ENCODE results near the gene CFAP221.
A peak's percentile ranks its signal among the peaks of the same experiment; 100 is the strongest.

CFAP221 gene

DNA sequence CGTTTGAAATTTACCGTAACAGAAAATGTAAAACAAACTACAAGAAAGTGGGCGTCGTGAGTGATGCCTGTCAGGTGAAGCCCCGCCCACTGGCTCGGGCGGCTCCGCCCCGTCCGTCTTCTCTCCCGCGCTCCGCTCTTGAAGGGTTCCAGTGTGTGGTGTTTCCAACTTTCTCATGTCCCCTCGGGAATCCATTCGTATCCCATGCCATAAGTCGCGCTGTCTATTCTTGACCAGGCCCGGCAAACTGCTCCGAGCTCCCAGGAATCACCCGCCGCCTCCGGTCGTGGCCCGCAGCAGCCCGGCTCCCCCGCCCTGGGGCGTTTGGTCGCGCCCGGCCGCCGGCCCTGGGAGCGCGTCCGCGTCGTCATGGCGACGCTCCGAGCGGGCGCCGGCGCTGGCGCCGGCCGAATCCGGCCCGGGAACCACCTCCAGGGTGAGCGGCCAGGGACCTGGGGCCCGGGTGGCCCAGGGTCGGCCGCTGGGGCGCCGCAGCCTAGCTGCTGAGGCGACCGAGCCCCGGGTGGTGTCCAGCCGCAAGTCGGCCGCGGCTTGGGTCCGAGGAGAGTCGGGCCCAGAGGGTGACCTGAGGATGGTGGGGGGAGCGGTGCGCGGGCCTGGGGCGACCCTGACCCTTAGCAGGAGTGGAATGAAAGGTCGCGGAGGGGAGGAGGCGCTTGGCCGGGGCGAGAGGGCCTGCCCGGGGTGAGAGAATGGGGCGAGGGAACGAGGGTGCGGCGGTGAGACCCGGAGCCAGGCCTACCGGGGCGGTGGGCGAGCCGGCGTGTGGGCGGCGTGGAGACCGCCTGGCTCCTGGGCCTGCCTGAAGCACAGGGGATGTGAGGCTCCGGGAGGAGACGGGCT, at the start of gene CFAP221:
TSS of gene CFAP221 (plus strand) at position 375 of the 864 bp plus-strand sequence. CDS start 1,683 bp downstream, outside the sequence.
- peak; percentile 85 for DNase-seq (ENCODE audit: low spot score)

DNA sequence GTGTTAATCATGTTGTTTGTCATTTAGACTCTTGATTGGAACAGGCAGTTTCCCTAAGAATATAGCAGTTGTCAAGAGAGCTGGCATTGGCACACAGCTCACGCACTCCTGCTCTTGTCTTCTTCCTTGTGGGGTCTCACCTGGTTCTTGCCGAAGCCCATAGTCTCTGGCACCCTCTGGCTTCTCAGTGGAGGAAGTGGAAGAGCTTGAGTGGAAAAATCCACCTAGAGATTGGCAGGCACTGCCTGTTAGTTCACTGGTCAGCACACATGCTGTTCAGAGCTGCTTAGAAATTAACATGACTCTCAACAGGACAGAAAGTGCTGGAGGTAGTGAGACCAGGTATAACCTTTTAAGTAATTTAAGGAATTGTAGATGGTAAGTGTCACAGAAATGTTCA, 48.3 kb upstream of the CFAP221 start:
- DNase-seq (ENCODE audit: low spot score) = no peak

DNA sequence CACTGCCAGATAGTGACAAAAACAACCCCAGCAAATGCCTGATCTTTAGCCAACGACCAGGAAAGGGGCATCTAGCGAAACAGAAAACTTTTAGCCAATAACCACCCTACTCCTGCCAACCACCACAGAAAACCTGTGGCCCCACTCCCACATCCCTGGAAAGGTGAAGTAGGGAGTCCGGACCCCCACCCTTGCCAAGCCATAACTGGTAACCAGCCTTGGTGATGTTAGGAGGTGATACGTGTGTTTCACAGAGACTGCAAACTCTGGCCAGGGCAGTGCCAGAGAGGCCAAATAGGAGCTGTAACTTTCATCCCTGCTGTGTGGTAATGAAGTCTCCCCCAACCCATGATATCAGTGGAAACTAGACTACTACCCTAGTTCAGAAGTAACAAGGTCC, 47.6 kb upstream of the CFAP221 start:
- no peak for DNase-seq (ENCODE audit: low spot score)

DNA sequence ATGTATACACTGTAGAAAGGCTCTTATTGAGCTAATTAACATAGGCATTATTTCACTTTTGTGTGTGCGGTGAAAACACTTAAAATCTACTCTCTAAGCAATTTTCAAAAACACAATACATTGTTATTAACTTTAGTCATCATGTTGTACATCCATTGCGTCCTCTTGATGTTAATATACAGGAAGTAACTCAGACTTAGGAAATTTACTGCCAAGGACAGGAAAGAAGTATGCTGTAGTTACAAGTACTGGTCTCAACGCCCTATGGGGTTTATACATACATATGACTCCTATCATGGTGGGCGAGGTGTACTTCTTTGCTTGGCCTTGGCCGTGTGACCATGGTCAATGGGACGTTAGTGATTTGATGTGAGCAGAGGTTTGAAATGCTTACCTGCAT, 35.5 kb upstream of the CFAP221 start:
- no peak for DNase-seq (ENCODE audit: low spot score)

DNA sequence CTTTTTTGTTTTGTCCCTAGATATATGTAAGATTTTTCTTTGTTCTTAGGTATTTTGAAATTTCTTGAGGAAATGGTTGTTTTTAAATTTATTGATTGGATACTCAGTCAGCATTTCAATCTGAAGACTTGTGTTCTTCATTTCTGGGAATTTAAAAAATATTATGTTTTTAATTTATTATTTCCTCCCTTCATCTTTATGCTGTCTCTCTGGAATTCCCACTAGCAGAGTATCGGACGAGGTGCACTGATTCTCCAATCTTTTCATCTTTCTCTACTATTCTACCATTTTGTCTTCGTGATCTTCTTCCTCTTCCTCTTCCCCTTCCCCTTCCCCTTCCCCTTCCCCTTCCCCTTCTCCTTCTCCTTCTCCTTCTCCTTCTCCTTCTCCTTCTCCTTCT, 32.3 kb upstream of the CFAP221 start:
- no peak for DNase-seq (ENCODE audit: low spot score)

DNA sequence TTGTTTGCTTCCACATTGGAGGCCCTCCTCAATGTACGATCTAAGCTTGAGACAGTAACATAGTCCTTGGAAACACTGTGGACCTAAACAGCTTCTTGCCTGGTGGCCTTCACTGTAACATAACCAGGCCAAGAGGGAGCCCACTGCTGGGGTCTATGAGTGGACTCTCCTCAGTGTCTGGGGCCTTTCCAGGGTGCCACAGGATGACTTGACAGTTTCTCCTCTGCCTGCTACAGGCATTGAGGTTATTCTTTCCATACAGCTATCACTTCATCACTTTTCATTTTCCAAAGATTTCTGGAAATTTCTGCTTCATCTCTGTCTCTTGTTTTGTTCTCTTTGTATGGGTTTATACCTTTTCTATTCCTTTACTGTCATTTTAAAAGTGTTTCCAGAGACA, 31.3 kb upstream of the CFAP221 start:
- no peak for DNase-seq (ENCODE audit: low spot score)

DNA sequence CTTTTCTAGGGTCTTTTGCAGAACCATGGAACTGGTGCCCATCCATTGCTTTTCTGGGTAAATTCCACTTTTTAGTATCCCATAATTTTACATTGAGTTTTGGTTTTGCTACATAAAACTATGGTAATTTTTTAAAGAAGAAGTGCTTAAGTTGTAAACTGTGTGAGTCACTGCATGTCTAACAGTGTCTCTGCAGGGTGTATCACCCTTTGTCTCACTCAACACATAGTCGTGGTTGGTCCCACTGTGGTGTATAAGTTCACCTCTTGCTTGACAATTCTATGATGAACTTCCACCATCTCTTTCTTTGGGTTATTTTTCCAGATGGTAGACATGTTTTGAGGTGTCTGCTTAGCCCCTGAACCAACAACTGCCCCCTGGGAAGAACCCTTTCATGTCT, 30.4 kb upstream of the CFAP221 start:
- DNase-seq (ENCODE audit: low spot score) = no peak

DNA sequence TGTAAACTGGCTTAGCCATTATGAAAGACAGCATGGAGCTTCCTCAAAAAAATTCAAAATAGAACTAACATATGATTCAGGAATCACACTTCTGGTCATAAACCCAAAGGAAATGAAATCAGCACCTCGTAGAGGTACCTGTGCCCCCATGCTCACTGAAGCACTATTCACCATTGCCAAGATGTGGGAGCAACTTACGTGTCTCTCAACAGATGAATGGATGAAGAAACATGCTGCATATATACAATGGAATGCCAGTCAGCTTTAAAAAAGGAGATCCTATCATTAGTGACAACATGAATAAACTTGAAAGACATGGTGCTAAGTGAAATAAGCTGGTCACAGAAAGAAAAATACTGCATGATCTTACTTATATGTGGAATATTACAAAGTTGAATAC, 28.1 kb upstream of the CFAP221 start:
- DNase-seq (ENCODE audit: low spot score) = no peak

DNA sequence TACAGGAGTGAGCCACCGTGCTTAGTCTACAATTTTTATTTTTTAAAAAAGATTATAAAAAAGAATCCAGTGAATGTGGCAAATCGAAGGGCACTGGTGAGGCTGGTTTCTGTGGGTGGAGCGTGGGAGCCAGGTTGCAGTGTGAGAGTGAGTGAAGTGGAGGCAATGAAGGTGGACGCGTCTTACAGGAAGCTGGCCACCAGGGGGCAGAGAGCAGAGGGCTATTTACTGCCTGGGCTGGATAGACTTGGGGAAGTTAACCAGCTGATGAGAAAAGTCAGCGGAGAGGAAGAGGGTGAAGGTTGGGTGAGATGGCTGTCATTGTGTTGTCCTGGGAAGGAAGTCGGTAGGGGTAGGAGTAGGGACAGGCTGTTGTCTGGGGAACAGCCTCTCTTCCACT, 26.8 kb upstream of the CFAP221 start:
- DNase-seq (ENCODE audit: low spot score) = peak; percentile 34

DNA sequence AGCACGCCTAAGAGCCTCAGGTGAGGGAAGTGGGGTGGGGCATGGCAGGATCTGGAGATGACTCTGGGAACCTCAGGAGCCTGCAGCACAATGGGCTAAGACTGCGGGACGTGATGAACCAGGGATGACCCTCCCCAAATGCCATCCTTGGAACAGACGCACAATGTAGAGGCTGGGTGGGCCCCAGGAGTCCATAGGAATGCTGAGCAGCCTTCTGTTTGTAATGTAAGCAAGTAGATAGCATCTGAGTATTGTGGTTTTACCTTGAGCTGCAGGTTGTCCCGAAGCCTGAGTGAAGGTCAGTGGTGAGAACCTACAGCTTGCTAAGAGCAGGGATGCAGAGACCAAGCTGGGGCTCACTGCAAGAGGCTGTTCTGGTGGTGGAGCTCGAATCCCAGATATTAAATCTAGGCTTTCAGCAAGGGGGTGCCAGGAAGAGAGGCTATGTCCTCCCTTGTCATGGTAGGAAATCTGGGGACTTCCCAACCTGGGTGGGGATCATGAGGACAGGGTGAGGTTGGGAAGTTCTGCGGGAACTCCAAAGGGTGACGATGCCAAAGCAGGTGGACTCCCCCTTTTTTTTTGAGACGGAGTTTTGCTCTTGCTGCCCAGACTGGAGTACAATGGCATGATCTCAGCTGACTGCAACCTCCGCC, 25.7 kb upstream of the CFAP221 start:
- no peak for DNase-seq (ENCODE audit: low spot score)

DNA sequence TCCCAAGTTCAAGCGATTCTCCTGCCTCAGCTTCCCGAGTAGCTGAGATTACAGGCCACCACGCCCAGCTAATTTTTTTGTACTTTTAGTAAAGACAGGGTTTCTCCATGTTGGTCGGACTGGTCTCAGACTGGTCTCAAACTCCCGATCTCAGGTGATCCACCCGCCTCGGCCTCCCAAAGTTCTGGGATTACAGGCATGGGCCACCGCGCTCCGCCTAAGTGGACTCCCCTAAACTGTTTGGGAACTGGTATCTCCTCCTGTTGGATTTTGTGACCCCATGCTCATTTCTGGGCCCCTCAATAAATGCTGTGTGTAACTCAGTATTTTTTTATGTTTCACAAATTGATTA, 25.2 kb upstream of the CFAP221 start:
- no peak for DNase-seq (ENCODE audit: low spot score)

DNA sequence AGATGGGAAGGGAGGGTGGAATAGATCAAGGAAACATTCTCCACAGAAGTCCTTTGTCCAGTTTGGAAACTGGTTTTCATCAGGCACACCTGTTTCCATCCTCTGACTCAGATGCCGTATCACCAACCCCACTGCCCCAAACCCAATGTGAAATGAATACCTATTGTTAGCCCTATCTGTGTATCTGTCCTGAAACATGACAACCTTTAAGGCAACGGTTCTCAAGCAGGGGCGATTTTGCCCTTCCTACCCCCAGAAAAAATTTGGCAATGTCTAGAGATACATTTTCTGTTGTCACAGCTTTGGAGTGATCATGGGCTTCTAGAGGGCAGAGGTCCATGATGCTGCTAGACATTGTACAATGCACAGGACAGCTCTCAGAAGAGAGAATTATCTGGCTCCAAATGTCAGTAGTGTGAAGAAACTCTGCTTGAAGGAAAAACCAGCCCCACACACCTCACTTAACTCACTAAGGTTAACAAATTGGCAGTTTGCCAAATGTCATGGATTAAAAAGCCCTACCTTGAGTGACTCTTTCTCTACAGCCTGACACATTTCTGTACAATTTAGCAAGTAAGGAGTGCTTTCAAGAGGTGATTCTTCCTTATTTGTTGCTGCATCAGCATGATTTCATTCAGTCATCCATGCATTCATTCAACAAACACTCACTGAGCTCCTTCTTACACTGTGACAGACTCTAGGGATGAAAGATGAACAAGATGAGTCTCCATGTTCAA, 23.4 kb upstream of the CFAP221 start:
- no peak for DNase-seq (ENCODE audit: low spot score)

DNA sequence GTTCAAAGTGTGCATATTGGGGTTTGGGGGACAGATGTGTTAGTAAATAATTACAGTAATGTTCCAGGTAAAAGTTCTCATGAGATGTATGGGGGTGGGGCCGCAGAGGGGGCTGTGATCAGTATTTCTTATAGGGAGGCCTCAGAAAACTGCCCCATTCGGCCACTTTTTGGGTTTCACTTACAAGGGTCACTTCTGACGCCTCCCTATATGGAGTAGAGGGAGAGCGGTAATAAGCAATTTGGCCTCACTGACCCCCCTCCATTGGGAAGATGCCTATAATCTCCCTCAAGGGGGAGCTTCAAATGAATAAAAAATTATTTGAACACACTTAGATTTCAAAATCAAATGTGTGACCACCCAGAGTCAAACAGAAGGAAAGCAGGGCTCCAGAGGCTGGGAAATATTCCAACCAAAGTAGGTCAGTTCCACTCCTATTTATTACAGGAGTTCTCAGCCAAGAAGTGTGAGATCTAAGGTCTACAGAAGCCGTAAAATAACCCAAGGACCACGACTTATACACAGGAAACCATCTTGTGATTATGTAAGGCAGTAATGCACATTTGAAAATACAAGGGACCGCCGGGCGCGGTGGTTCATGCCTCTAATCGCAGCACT, 22.7 kb upstream of the CFAP221 start:
- DNase-seq (ENCODE audit: low spot score) = no peak

DNA sequence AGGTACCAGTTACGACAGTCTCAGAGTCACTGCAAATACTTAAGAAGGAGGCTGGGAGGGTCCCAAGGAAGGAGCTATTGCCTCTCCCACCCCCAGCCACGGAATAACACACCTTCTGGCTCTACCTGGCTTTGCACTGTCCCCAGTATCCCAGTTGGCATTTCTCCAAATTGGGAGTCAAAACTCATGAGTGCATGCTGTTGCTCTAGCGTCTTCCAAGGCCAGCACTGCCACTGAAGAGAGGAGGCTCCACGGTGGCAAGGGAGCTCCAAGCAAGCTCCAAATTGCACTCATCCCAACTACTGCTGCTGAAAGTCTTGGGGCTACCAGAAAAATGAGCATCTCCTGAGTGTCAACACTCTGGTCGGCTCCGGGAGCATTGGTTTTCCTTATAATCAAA, 21.6 kb upstream of the CFAP221 start:
- DNase-seq (ENCODE audit: low spot score) = no peak

DNA sequence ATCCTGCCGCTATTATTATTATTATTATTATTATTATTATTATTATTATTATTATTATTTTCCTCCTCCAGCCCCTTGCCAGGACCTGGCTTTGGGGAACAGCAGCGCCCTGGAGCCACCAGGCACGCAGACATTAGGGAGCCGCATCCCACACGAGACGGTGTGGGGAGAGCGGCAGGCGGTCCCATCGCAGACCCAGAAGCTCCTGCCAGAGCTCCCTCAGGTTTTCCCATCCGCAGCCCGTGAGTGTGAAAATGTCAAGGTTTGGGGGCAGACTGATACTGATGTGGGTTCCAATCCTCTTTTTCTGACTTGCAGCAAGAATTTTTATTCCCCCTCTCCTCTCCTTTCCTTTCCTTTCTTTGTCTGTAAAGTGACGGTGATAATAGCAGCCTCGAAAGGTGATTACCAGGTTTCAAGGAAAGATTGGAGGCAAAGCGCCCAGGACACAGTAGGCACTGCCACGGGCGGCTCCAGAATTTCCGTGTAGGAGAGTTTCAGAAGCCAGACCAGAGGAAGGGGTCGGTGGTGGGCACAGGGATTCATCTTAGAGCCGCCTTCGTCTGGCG, 20.8 kb upstream of the CFAP221 start:
- DNase-seq (ENCODE audit: low spot score) = no peak

DNA sequence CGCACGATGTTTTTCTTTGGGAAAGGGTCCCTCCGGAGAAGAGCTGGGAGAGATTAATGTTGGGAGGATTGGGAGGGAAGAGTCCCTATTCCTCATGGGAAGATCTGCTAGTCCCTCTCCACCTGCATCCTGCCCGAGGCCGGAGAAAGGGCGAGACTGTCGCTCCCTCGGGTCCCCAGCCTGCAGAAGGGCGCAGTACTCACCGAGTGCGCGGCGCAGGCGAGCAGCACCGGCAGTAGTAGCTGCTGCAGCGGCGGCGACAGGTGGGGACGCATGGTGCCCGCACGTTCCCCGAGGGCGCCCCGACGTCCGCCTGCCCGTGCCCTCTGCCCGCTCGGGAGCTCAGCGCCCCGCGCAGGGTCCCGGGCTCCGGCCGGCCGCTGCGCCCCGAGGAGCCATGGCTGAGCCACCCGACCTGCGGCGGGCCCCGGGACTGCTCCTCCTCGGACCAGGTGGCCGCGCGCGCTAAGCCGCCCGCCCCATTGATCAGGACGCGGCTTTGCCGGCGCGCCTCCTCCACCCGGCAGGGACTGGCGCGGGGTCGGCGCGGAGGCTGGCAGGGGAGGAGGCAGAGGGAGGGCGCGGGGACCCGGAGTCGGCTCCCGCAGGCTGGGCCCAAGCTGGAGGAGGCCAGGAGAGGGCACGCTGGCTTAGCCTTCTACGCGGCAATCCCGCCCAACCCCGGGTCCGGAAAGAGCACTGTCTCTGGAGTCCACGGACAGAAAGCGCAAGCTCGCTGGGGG, 20.1 kb upstream of the CFAP221 start, which contains the start of gene SCTR:
TSS of gene SCTR (minus strand) at position 532 of the 743 bp plus-strand sequence. CDS start at position 275, 257 bp downstream.
- DNase-seq (ENCODE audit: low spot score) = no peak

DNA sequence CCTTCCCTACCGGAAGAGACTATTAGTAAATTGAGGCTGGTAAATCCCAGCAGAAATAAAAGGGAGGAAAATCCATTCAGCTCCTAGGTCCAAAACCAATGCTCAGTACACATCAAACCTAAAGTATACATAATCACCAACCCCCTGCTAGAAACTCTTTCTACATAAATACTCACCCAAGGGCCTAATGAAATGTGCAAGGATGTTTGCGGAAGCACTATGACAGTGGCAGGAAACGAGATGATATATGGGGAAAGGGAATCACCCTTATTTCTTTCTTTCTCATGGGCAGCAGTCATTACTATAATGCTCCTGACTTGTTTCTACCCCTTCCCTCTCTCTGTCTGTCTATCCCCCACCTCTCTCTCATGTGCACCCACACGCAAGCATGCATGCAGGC, 18.6 kb upstream of the CFAP221 start:
- no peak for DNase-seq (ENCODE audit: low spot score)

DNA sequence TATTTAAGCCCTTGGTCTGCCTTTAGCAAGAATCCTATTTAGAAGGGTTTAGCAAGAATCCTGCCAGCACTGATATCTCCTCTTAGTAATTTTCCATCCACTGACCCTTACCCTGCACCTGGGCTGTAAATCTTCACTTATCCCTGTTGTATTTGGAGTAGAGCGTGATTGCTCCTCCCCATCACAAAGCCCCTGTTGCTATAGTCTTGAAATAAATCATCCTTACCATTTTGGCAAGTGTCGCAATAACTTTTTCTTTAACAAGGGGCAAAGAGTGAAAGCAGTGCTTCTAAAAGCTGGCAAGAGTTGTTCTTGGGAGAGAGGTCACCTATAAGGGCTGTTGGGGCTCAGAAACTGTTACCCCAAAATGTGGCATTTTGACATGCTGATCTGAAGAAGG, 16.2 kb upstream of the CFAP221 start:
- DNase-seq (ENCODE audit: low spot score) = no peak

DNA sequence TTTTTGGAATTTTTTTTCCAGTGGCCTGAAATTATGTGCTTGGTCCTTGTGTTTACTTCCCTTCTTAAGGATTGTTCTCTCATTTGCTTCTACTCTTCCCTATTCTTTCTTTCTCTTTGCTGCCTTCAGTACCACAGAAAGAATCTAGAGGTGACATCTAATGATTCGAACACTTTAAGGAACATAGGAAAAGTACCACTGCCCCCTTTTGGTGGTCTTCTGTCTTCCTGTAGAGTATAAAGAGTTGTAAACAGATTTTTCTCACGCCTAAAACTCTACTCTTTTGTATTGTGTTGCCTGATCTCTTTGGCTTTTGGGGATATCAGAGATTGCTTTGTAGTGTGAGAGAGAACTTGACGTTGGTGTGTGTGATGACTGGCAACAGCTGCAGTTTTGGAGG, 13.0 kb upstream of the CFAP221 start:
- no peak for DNase-seq (ENCODE audit: low spot score)

DNA sequence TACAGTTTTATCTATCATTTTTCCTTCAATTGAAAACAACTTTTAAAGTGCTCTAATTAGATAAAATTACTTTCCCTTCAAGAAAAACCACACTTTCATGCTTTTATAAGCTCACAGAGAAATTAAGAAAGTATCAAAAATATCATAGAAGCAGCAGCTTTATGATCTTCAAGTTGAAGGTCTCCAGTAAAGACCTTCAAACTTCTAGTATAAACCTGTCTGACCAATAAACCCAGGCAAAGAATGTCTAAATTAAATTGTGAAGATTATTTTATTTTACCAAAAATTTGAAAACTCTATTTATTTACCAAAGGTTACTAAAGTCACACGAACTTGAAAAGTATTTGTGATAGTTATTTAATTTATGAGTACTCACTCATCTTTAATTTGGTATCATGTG, 10.7 kb upstream of the CFAP221 start:
- DNase-seq (ENCODE audit: low spot score) = no peak

DNA sequence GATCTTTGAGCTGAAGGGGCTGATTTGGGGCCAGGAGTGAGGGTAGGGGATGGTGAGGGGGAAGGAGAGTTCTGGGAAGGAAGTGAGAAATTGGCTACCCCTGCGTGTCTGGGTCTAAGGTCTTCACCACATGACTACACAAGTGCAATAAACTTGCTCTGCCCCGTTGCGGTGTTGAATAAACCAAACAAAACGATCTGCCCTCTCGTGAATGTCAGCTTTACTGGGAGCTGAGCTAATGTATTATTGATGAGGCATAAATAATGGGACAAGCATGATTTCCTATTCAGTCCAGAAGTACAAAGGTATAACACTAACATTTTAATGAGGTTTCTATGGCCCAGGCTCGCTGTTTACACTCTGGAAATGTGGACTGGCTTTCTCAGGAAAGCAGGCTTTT, 8.0 kb upstream of the CFAP221 start:
- DNase-seq (ENCODE audit: low spot score) = no peak
